Spleen (tissue), 11 donors: ENCODE data around the gene LMF1. TPM values are rescaled to one million over a fixed set of nuclear protein-coding genes. Genes with fewer than 3 reads are reported as not detected.

ENCODE experiments used
- DNase-seq: peaks from one replicate; pipeline ENCODE4 v3.0.0-alpha.2; 2020
- H3K27ac ChIP-seq, 8 donors: fragments of 200-600 bp; sonication (generic) in 7 of 8; 1 replicate in 4 of 8; 2 replicates in 4 of 8; pipeline versions ENCODE4 v1.5.0 to v1.8.0; 2016 to 2021; ENCODE audit warnings: inconsistent platforms in 4 of 8, mild to moderate bottlenecking in 4 of 8, moderate library complexity in 1 of 8
- H3K27me3 ChIP-seq, 7 donors: fragments of 200-600 bp; sonication (generic) in 6 of 7; replicated peaks in 1 of 7; 1 replicate in 4 of 7; 2 replicates in 3 of 7; pipeline versions ENCODE4 v1.5.0 to v1.8.0; 2016 to 2021; ENCODE audit warnings: inconsistent platforms in 3 of 7, mild to moderate bottlenecking in 1 of 7
- H3K36me3 ChIP-seq, 6 donors: fragments of 200-600 bp; sonication (generic) in 5 of 6; 1 replicate in 4 of 6; 2 replicates in 2 of 6; pipeline versions ENCODE4 v1.5.0 to v1.8.0; 2016 to 2021; ENCODE audit warnings: inconsistent platforms in 2 of 6
- H3K4me1 ChIP-seq, 6 donors: fragments of 200-600 bp; sonication (generic) in 5 of 6; 1 replicate in 3 of 6; 2 replicates in 3 of 6; pipeline versions ENCODE4 v1.5.0 to v1.8.0; 2016 to 2021; ENCODE audit warnings: inconsistent platforms in 3 of 6
- H3K4me3 ChIP-seq, 8 donors: fragments of 200-600 bp; sonication (generic) in 7 of 8; 1 replicate in 4 of 8; 2 replicates in 4 of 8; pipeline versions ENCODE4 v1.5.0 to v1.8.0; 2016 to 2021; ENCODE audit warnings: inconsistent platforms in 4 of 8, mild to moderate bottlenecking in 4 of 8, moderate library complexity in 2 of 8
- H3K9me3 ChIP-seq, 8 donors: fragments of 200-600 bp; sonication (generic) in 7 of 8; 1 replicate in 4 of 8; 2 replicates in 4 of 8; pipeline versions ENCODE4 v1.5.0 to v1.8.0; 2016 to 2021; ENCODE audit warnings: inconsistent platforms in 4 of 8
- CTCF ChIP-seq, 11 experiments: fragments of 200-600 bp in 7 of 11; fragments of 450-650 bp in 4 of 11; sonication (generic) in 4 of 11; IDR thresholded peaks in 8 of 11; conservative IDR thresholded peaks in 3 of 11; 1 replicate in 7 of 11; 2 replicates in 4 of 11; pipeline versions ENCODE4 v1.4.0 to v1.8.0; 2016 to 2021; ENCODE audit warnings: antibody characterized with exemption in 11 of 11, inconsistent platforms in 4 of 11, mild to moderate bottlenecking in 1 of 11
- POLR2A ChIP-seq, 3 donors: fragments of 450-650 bp; IDR thresholded peaks; one replicate each; pipeline ENCODE4 v1.5.1; 2017; ENCODE audit warnings: antibody characterized with exemption in 3 of 3, mild to moderate bottlenecking in 1 of 3
- POLR2AphosphoS5 ChIP-seq, 3 donors: sonication (generic); formaldehyde crosslinking; IDR thresholded peaks; one replicate each; pipeline ENCODE4 v1.5.1; 2017; ENCODE audit warnings: antibody characterized with exemption in 3 of 3
- WGBS, 5 donors: extraction: QIAGEN DNeasy Blood & Tissue Kit in 3 of 5; methylation state at CpG; one replicate each; pipeline versions ENCODE4 v1.1.5 to v1.1.7; 2013 to 2018; 5-methylcytosine and 5-hydroxymethylcytosine counted together
- intact Hi-C: fragments of 100-400 bp; cut with DNase I; formaldehyde crosslinking; loops from one replicate; pipeline ENCODE4 v1.15.0; 2023; ENCODE audit warnings: low total_unique reads
- polyA plus RNA-seq, 3 donors: library from polyadenylated mRNA; stranded (reverse); fragments of 200-250 nt; gene quantifications; one replicate each; pipeline ENCODE4 v1.2.1, GENCODE V29; 2013
- total RNA-seq, 7 donors: library from RNA; depleted of rRNA in 3 of 7; stranded (reverse); fragments of >200 nt in 3 of 7; fragmentation: NEBNext Ultra II Directional in 4 of 7; extraction: Animal tissue kit (Norgen Biotek cat#: 25700) in 4 of 7; gene quantifications; one replicate each; pipeline versions ENCODE4 v1.1.0 to v1.2.1, GENCODE V29; 2016 to 2021
- donor health status: healthy with polysubstance abuse.
- donor health status: DM: no; HTN: no; CAD: no; lungs with moderate emphysema.
- donor health status: DM: no; HTN: no; CAD: no.
- donor health status: Bipolar disorder and iron deficiency.
- donor health status: healthy.
- donor health status: DM: no; HTN: no; CAD: no.
- donor health status: DM: yes; HTN: yes; CAD: no.

Gene LMF1
- total and polyA plus RNA-seq, 10 donors: 10.4 to 57.6 (median 32.5) TPM

- TF ChIP-seq POLR2A (IDR thresholded peaks at IDR 0.05) (no peak), CTCF (IDR thresholded peaks at IDR 0.05 in 8 of 11, conservative IDR thresholded peaks at IDR 0.05 in 3 of 11) (no peak), POLR2AphosphoS5 (IDR thresholded peaks at IDR 0.05) (no peak)
- H3K4me3 ChIP-seq: no peak overlapping the region
- peaks cover 0 to 6% (median 1%) of the 10 kb centered on the region in 8 donors for H3K9me3 ChIP-seq
- 90 to 96% (median 95%) methylated on average over 24 to 47 of the region's 47 CpGs for WGBS, 5 donors
- H3K4me1 ChIP-seq: peaks cover 0 to 29% (median 13%) of the 10 kb centered on the region in 6 donors
- peak overlapping the region in 2 of 8 donors; percentile 38 to 64 for H3K27ac ChIP-seq
- DNase-seq: peak; percentile 61
- no peaks in the 10 kb centered on the region for H3K27me3 ChIP-seq
- intact Hi-C loops: no loop called here
- peaks cover 0 to 43% (median 6%) of the 10 kb centered on the region in 6 donors for H3K36me3 ChIP-seq
Measured at GRCh38 chr16:918741-919657, 51.8 kb downstream of the LMF1 start.

GRCh38 chr16:918068-918467 lies 52.7 kb downstream of the LMF1 start:
- Histone ChIP-seq H3K27me3 (no peaks in the 10 kb centered on the region), H3K36me3 (peaks cover 0 to 45% (median 4%) of the 10 kb centered on the region in 6 donors), H3K4me3 (no peak overlapping the region), H3K4me1 (peaks cover 0 to 29% (median 13%) of the 10 kb centered on the region in 6 donors), H3K27ac (peak overlapping the region in 1 of 8 donors; percentile 10), H3K9me3 (peaks cover 0 to 1% (median 0%) of the 10 kb centered on the region in 8 donors)
- 74 to 88% (median 86%) methylated on average over 20 of the region's 20 CpGs for WGBS, 5 donors
- TF ChIP-seq CTCF (IDR thresholded peaks at IDR 0.05 in 8 of 11, conservative IDR thresholded peaks at IDR 0.05 in 3 of 11) (no peak), POLR2A (IDR thresholded peaks at IDR 0.05) (no peak)
- DNase-seq: no peak
- intact Hi-C loops: no loop called here

GRCh38 chr16:917591-918061 lies 53.2 kb downstream of the LMF1 start:
- WGBS, 5 donors: 92 to 95% (median 93%) methylated on average over 20 to 21 of the region's 21 CpGs
- Histone ChIP-seq H3K27ac (peak overlapping the region in 1 of 8 donors; percentile 10), H3K36me3 (peaks cover 0 to 46% (median 5%) of the 10 kb centered on the region in 6 donors), H3K9me3 (no peaks in the 10 kb centered on the region), H3K4me3 (no peak overlapping the region), H3K27me3 (no peaks in the 10 kb centered on the region), H3K4me1 (peaks cover 0 to 29% (median 13%) of the 10 kb centered on the region in 6 donors)
- TF ChIP-seq POLR2AphosphoS5 (IDR thresholded peaks at IDR 0.05): no peak
- TF ChIP-seq CTCF (IDR thresholded peaks at IDR 0.05 in 8 of 11, conservative IDR thresholded peaks at IDR 0.05 in 3 of 11): no peak
- no peak for TF ChIP-seq POLR2A (IDR thresholded peaks at IDR 0.05)
- intact Hi-C loops: no loop called here
- no peak for DNase-seq
